COR-L47 (cell line): ENCODE measurements around the gene PRKCA.
A peak's percentile ranks its signal among the peaks of the same experiment; 100 is the strongest.

Experiments used
- DNase-seq: peaks from one replicate; lab custom pipeline; 2025; lab: John Stamatoyannopoulos, UW

PRKCA gene

GRCh38 chr17:66776999-66777688 is 474.7 kb downstream of the PRKCA start:
- DNase-seq = no peak

- peak; percentile 55 for DNase-seq
These were observed 475.3 kb downstream of the PRKCA start for GRCh38 chr17:66777689-66778225.

- DNase-seq = no peak
These were observed 476.3 kb downstream of the PRKCA start for GRCh38 chr17:66778531-66779236.

DNA sequence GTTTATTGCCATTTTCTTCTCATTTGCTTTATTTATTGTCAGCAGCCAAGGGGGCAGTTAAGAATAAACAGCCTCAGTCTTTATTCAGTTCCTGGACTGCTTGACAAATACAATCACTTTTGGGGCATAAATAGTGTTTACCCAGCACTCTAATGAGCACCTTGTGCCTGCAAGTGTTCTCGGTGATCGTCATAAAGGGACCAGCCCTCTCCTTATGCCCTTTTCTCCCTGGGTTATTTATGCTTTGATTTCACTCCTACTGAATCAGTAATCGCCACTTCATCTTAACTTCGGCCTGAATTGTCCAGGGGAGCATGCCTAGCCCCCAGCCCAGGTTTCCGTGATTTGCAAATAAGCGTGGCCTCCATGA is 476.8 kb downstream of the PRKCA start:
- DNase-seq = no peak

- no peak for DNase-seq
These were observed 478.7 kb downstream of the PRKCA start for GRCh38 chr17:66781135-66781534.

DNA sequence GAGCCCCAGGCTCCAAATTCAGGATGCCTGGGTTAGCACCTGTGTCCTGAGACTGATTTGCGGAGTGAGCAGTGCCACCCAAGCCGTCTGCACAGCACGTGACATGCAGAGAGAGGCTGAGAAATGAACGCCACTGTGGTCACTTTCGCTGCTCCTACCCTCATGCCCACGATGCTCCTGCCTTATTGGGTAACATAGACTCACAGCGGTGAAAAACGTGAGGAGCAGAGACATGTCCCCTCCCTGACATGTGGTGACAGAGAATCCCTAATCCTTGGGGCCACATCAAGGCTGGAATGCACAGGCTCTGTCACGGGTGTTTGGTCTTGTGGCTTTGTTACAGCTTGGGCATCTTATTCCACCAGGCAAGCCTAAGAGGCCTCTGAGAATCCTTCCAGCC is 480.4 kb downstream of the PRKCA start:
- DNase-seq = no peak

GRCh38 chr17:66783656-66784381 is 481.4 kb downstream of the PRKCA start:
- DNase-seq = no peak

DNA sequence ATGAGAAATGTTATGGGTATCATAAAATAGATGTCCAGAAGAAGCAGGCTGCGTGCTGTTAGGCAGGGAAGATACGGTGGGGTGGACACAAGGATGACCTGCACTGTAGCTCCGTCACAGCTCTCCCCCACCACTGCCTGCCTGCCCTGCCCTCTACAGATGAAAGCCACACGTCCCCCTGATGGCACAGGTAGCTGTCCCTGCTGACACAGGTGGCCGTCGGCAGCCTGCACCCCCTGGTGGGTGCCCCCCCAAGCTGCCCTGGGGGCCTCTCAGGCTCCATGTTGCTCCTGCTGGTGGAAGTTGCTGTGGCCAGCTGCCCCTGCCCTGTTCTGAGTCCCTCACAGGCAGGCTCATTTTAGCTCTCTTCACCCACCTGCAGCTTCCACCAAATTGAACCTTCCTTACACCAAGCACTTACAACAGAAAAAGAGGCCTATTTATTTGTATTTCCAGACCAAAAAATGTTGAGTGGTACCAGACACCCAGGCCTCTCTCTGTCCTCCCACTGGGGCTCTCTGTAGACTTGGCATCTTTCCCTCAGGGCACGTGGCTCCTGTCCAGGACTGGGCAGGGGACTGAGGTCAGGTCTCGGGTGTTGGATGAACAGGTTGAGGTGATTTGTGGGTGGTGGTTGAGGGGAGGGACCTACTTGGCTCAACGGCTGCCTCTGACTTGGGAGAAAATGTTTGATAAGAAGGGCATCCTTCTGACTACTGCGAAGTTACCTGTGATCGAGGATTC is 482.4 kb downstream of the PRKCA start:
- DNase-seq = no peak

- no peak for DNase-seq
These were observed 483.7 kb downstream of the PRKCA start for GRCh38 chr17:66786107-66786506.

DNA sequence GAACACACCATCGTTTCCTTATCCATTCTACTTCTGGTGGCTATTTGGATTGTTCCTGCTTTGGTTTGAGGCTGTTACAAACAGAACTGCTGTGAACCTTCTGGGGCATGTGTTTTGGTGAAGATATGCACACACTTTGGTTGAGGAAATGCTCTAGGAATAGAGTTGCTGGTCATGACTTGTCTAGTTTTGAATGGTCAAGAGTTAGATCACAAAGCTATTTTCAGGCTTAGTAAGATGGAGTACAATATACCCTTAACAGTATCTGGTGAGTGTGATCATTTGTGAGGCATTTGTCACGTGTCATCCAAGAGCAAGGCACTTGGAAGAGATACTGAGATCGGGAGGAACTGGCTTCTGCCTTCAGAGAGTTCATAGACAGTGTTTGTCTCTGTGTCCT is 485.5 kb downstream of the PRKCA start:
- DNase-seq = no peak

DNA sequence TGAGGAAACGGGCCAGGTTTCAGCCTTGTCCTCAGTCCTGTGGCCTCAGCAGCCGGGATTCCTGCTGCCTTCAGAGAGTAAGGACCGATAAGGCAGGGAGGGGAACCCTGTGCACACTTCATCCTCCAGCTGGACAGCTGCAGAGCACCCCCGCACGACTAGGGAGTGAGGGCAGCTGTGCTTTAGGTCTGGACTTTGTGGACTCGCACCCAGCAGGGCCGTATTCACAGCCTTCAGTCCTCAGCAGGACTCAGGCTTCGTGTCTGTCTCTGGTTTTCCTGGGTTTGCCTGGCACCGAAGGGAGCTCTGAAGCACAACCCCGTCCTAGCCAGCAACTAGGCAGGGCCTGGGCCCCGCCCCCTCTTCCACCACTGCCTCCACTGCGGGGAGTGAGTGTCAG is 486.7 kb downstream of the PRKCA start:
- no peak for DNase-seq

DNA sequence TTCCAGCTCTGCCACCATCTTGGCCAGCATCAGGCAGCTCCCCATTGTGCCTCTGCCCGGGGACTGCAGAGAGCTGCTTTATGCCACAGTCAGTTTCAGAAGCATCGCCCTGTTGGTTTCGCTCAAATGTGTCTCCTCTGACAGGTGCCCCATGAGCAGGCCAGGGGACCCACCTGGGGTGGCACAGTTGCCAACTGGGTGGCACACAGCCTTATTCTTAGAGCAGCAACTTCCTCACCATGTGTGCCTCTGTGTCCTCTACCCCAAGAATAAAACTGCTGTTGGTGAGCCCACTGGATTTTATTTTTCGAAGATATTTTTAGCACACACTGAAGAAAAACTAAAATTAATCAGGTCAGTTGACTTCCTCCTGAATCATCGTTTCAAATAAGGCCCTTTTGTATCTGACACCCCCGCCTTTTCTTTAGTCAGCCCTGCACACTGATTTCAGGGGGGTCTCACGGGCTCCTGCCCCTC is 487.6 kb downstream of the PRKCA start:
- DNase-seq = no peak

DNA sequence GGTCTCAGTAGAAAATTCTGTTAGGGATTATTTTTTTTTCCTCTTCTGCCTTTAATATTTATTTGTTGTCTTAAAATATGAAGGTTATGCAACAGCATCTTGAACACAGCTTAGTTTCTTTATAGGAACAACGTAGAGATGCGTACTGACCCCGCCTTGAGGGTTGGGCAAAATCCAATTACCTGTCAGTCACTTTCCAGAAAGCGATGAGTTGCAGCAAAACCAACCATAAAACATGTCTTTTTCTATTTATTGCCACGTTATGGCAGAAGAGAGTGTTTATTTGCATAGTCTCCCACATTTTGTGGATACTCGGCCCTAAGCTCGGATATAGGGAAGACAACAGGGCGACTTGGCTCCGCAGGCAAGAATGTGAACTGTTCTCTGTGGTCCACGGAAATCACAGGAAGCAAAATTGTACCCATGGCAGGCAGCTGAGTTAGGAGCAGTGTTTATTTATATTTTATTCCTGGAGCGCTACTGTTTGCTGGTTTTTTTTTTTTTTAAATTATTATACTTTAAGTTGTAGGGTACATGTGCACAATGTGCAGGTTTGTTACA is 488.2 kb downstream of the PRKCA start:
- DNase-seq = no peak

DNA sequence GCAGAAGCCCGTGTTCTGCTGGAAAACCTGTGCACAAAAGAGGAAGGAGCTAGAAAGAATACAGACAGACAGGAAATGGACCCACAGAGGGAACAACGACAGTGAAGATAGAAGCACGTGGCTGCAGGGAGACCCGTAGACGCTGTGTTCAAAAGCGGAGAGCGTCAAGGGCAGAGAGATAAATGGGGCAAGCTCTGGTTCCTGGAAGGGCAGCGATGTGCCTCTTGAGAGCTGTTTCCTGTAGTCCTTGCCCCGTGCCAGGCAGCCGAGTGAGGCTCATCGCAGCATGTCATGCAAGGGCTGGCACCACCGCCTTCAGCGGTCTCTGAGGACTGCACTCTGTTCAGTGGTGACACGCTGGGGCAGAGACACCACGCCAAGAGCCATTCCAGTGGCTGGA is 488.9 kb downstream of the PRKCA start:
- DNase-seq = no peak

DNA sequence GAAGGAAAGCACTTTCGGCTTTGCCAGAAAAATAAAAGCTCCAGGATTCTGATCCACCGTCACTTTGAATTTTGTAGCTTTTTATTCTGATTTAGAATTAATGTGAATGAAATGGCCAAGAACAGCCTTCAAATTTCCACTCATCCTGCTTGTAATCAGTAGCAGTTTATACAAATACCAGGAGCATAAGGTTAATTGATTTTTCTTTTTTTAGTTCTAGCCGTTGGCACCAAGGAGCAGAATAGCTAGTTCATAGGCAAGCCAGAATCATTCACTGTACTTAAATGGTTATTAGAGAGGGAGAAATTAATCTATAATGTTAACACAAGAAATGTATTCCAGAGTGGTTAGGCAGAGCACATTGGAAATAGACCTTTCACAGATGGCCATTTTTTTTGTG is 491.4 kb downstream of the PRKCA start:
- DNase-seq = no peak

GRCh38 chr17:66795486-66795885 is 493.1 kb downstream of the PRKCA start:
- DNase-seq = no peak

GRCh38 chr17:66799849-66800537 is 497.6 kb downstream of the PRKCA start:
- no peak for DNase-seq

DNA sequence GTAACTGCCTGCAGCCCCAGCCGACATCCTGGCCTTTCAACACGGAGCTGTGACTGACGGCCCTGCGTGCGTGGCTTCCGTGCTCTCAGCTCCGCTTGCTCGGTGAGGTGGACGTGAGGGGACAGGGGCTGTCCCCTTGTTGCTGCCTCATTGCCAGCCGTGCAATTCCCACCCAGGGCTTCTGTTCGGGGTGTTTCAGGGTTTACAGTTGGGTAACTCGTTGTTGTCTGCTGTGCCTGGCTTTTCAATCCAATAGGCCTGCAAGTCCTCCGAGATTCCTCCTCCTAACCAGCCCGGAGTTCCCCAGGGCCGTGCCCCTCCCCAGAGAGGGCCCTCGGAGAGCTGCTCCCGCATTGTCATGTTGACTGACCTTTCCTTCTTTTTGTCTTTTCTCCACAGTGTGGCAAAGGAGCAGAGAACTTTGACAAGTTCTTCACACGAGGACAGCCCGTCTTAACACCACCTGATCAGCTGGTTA is 501.1 kb downstream of the PRKCA start:
- no peak for DNase-seq

DNA sequence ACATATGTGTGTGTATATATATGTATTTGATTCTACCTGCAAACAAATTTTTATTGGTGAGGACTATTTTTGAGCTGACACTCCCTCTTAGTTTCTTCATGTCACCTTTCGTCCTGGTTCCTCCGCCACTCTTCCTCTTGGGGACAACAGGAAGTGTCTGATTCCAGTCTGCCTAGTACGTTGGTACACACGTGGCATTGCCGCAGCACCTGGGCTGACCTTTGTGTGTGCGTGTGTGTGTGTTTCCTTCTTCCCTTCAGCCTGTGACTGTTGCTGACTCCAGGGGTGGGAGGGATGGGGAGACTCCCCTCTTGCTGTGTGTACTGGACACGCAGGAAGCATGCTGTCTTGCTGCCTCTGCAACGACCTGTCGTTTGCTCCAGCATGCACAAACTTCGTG is 503.2 kb downstream of the PRKCA start:
- DNase-seq = no peak

DNA sequence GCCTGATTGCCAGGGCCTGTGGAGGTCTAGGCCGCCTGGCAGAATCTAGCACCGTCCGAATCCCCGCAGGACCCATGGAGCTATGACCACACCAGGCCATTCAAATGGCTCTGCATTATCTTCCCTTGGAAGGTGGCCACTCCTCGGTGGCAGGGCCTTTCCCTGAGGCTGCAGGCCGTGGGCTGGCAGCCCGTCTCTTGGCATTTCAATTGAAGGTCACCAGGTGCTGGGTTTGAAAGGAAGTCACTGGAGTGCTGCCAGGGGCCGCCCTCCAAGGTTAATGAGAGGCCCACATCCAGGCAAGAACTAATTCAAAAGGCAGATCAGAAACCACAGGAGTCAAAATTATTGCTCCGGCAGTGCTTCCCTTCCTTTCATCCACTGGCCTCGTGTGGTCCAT is 504.8 kb downstream of the PRKCA start:
- DNase-seq = peak; percentile 35

GRCh38 chr17:66809408-66809807 is 507.0 kb downstream of the PRKCA start:
- DNase-seq = no peak
